MM.1S (cell line): ENCODE measurements around the gene AGAP1.

Experiments
- EZH2 ChIP-seq: fragments of 300-600 bp; sonication (generic); optimal IDR thresholded peaks from 2 replicates; pipeline ENCODE3; 2017; ENCODE audit warnings: low read depth, mild to moderate bottlenecking, antibody characterized with exemption, low read length, mixed read lengths
- TF ChIP-seq, protein P1 (sequence below): fragments of 300-600 bp; sonication (generic); IDR thresholded peaks from 2 replicates; pipeline ENCODE4 v1.5.1; 2016; ENCODE audit warnings: antibody characterized with exemption, low read length, mixed read lengths

DNA sequence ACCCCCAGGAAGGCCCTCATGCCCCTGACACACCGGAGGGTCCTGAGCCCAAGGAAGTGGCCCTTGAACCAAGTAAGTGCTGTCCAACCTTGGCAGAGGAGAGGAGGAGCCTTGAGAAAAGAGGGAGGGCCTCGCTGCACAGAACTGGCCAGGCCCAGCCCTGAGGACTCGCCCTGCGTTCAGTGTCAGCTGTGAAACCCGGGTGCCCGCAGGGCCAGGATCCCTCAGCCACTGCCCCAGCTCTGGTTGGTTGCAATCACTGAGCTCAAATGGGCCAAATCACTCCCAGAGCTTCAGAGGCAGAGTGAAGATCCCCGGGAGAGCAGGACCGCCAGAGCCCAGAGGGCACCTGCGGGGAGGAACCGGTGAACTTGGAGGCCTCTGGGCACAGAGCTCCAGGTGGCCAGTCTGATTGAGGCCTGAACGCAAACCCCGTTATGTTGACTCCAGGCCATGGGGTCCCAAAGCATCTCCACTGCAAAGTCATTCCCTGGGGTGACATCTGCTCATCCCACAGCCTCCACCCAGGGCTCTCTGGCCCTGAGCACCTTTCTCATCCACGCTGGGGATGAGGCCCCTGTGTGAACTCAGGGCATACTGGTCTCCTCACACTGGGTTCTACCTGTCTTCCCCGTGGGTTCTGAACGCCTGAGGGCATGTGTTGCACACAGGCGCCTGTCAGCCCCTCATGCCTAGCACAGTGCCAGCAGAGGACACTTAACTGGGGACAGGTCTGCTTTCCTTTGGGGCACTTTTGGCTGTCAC lies 662.4 kb downstream of the AGAP1 start:
- TF ChIP-seq, protein P1, sequence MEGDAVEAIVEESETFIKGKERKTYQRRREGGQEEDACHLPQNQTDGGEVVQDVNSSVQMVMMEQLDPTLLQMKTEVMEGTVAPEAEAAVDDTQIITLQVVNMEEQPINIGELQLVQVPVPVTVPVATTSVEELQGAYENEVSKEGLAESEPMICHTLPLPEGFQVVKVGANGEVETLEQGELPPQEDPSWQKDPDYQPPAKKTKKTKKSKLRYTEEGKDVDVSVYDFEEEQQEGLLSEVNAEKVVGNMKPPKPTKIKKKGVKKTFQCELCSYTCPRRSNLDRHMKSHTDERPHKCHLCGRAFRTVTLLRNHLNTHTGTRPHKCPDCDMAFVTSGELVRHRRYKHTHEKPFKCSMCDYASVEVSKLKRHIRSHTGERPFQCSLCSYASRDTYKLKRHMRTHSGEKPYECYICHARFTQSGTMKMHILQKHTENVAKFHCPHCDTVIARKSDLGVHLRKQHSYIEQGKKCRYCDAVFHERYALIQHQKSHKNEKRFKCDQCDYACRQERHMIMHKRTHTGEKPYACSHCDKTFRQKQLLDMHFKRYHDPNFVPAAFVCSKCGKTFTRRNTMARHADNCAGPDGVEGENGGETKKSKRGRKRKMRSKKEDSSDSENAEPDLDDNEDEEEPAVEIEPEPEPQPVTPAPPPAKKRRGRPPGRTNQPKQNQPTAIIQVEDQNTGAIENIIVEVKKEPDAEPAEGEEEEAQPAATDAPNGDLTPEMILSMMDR, result no peak
- no peak for TF ChIP-seq EZH2
